ENCODE measurements around the gene TMEM121.
"Not testable (repeated sequence)": the region's sequence is repeated elsewhere in the genome, so short reads cannot be mapped to it uniquely, and the experiment has no call there.

TMEM121 gene

DNA sequence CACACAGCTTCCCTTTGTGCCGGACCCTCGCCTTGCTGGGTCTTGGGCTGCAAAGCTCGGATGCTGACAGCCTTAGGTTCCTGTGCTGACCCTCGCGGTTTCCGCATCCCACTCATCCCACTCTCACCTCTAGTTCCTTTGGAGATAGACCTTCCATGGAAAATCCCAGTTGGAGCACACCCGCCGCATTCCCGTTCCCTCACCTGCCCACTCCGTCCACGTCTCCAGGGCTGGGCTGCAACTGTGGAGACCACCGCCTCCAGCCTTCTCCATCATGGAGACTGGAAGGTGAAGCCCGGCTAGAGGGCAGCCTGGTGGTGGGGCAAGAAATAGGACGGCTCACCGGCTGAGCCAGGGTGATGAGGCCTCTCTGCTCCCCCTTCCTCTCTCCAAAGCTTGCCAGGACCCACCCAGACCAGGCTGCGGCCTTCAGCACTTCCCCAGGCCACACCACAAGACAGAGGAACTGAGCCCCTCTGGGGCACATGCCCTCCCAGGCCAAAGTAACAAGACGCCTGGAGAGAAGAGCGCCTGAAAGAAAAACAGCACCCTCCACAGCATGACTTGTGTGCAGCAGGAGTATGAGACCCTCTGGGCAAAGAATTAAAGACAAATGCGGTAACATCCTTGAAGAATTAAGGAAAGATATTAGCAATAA lies 15.0 kb downstream of the TMEM121 start:
- TF ChIP-seq, protein P1, sequence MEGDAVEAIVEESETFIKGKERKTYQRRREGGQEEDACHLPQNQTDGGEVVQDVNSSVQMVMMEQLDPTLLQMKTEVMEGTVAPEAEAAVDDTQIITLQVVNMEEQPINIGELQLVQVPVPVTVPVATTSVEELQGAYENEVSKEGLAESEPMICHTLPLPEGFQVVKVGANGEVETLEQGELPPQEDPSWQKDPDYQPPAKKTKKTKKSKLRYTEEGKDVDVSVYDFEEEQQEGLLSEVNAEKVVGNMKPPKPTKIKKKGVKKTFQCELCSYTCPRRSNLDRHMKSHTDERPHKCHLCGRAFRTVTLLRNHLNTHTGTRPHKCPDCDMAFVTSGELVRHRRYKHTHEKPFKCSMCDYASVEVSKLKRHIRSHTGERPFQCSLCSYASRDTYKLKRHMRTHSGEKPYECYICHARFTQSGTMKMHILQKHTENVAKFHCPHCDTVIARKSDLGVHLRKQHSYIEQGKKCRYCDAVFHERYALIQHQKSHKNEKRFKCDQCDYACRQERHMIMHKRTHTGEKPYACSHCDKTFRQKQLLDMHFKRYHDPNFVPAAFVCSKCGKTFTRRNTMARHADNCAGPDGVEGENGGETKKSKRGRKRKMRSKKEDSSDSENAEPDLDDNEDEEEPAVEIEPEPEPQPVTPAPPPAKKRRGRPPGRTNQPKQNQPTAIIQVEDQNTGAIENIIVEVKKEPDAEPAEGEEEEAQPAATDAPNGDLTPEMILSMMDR (IDR thresholded peaks at IDR 0.05; ENCODE audit: low read depth, low read length, missing control alignments), result no peak

DNA sequence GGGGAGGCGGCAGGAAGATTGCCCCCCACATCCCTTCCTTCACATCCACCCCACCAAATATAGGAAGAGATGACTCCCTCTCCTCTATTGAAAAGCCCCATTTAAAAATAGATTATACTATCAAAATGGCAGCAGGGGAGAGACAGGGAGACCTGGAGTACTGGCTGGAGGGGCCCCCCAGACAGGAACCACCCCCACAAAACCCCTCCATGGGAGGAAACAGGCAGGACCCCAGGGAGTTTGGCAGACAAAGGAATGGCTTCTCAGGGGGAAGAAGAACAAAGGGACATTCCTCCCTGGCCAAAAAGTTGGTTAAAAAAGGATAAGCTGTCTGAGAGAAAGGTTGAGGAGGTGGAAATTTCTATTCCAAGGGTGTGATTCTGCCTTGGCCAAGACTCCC lies 19.3 kb downstream of the TMEM121 start:
- H3K4me3 ChIP-seq (ENCODE audit: low read depth, low read length); DNase-seq (ENCODE audit: low read depth): not testable (repeated sequence)

More for the DNA sequence above, 15.0 kb downstream of the TMEM121 start:
- H3K4me3 ChIP-seq (ENCODE audit: low read depth, low read length), result no peak overlapping the region
- DNase-seq (ENCODE audit: low read depth), result no peak

DNA sequence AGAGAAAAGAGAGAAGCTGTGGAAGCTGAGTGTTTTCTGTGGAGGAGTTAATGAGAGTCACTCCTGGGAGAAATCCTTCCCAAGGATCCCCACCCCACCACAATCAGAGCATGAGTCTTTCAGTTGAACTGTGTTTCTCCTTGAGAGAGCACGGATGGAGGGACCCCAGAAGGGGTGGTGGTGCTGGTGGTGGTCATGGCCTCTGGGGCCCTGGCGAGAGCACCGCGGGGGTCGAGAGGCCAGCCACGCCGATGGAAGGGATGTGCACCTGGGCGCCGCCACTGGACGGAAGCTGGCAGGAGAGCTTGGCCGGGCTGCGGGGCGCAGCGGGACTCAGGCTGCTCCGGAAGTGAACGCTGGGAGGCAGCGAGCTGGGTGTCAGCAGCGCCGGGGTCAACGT lies 20.0 kb downstream of the TMEM121 start:
- not testable (repeated sequence) for H3K4me3 ChIP-seq (ENCODE audit: low read depth, low read length); DNase-seq (ENCODE audit: low read depth)

DNA sequence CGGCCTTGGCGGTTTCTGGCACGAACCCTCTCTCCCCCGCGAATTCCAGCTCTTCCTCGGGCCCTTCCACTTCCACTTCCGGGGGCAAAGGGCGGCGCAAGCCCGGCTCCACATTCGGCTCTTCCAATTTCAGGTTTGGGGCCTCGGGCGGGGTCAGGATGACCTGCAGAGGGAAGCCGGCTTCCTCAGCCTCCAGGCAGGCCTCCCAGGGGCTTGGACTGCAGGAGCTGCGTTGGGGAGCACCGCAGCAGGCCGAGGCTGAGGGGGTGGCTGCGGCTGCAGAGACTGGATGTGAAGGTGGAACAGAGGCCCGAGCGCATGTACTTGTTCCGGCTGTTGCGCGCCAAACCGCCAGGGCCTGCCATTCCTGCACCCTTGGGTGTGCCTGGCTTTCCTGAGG lies 20.7 kb downstream of the TMEM121 start:
- not testable (repeated sequence) for DNase-seq (ENCODE audit: low read depth); H3K4me3 ChIP-seq (ENCODE audit: low read depth, low read length)

DNA sequence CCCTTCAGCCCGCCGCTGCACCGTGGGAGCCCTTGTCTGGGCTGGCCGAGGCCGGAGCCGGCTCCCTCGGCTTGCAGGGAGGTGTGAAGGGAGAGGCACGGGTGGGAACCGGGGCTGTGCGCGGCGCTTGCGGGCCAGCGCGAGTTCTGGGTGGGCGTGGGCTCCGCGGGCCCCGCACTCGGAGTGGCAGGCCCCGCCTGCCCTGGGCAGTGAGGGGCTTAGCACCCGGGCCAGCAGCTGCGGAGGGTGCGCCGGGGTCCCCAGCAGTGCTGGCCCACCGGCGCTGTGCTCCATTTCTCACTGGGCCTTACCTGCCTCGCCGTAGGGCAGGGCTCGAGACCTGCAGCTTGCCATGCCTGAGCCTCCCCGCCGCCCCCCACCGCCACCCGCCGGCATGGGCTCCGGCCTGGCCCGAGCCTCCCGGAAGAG lies 21.4 kb downstream of the TMEM121 start:
- H3K4me3 ChIP-seq (ENCODE audit: low read depth, low read length), result no peak overlapping the region
- DNase-seq (ENCODE audit: low read depth), result no peak
- TF ChIP-seq, protein P1 (IDR thresholded peaks at IDR 0.05; ENCODE audit: low read depth, low read length, missing control alignments), result no peak

DNA sequence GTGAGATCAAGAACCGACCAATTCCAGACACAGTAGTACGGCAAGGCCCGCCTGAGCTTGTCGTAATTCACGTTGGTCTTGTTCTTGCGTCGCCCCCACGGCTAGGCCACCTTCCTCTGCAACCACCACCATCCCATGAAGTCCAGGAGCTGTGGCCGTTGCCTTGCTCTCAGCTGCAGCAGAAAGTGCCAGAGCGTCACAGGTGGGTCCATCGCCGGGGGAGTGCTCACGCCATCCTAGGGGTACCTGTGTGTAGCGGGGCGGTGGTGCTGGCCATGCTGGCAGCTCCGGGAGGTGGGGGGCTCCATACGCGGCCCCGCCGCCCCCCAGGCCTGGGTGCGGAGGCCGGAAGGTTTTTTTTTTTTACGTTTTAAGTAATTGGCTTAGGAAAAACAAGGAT lies 23.1 kb downstream of the TMEM121 start:
- no peak for DNase-seq (ENCODE audit: low read depth)
- TF ChIP-seq, protein P1 (IDR thresholded peaks at IDR 0.05; ENCODE audit: low read depth, low read length, missing control alignments), result no peak
- no peak overlapping the region for H3K4me3 ChIP-seq (ENCODE audit: low read depth, low read length)

GRCh38 chr14:105554022-105554421 lies 27.6 kb downstream of the TMEM121 start:
- TF ChIP-seq, protein P1 (IDR thresholded peaks at IDR 0.05; ENCODE audit: low read depth, low read length, missing control alignments), result no peak
- H3K4me3 ChIP-seq (ENCODE audit: low read depth, low read length), result no peak overlapping the region
- DNase-seq (ENCODE audit: low read depth), result no peak

DNA sequence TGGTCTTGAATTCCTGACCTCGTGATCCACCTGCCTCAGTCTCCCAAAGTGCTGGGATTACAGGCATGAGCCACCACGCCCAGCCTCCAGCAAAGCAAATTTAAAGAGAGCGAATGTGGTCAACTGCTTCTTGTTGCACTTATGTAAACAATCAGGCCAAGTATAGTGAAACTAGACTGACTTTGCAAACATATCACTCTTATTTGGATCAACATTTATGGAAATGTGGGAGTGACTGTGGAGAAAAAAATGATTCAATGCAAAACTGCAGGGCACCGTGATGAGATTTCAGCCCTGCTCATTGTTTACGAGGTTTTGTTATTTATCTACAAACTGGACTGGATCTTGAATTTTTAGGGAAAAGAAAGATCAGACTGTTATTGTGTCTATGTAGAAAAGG lies 28.1 kb downstream of the TMEM121 start:
- TF ChIP-seq, protein P1 (IDR thresholded peaks at IDR 0.05; ENCODE audit: low read depth, low read length, missing control alignments), result no peak
- DNase-seq (ENCODE audit: low read depth), result no peak
- H3K4me3 ChIP-seq (ENCODE audit: low read depth, low read length), result no peak overlapping the region

DNA sequence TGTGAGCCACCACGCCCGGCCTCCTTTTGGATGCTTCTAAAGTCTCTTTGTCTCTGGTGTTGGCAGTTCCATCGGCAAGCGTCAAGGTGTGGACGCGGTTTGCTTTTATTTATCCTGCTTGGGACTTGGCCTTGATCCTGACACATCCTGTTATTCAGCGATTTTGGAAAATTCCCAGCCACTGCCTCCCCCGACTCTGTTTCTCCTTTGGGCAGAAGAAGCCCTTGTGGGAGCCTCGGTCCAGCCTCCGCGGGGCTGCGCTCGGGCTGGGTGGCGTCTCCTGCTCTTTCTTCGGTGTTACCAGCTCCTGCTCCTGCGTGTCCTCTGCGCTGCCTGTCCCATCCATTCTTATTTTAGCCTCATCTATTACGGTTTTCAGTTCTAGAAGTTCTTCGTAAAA lies 31.3 kb downstream of the TMEM121 start:
- DNase-seq (ENCODE audit: low read depth), result not testable (repeated sequence)

GRCh38 chr14:105558449-105559154 lies 32.2 kb downstream of the TMEM121 start:
- H3K4me3 ChIP-seq (ENCODE audit: low read depth, low read length); DNase-seq (ENCODE audit: low read depth): not testable (repeated sequence)

More for the DNA sequence above, 31.3 kb downstream of the TMEM121 start:
- H3K4me3 ChIP-seq (ENCODE audit: low read depth, low read length), result not testable (repeated sequence)

- not testable (repeated sequence) for DNase-seq (ENCODE audit: low read depth)
- peak overlapping the region; percentile 39 for H3K4me3 ChIP-seq (ENCODE audit: low read depth, low read length)
Observed at GRCh38 chr14:105559384-105560047, 33.1 kb downstream of the TMEM121 start.

DNA sequence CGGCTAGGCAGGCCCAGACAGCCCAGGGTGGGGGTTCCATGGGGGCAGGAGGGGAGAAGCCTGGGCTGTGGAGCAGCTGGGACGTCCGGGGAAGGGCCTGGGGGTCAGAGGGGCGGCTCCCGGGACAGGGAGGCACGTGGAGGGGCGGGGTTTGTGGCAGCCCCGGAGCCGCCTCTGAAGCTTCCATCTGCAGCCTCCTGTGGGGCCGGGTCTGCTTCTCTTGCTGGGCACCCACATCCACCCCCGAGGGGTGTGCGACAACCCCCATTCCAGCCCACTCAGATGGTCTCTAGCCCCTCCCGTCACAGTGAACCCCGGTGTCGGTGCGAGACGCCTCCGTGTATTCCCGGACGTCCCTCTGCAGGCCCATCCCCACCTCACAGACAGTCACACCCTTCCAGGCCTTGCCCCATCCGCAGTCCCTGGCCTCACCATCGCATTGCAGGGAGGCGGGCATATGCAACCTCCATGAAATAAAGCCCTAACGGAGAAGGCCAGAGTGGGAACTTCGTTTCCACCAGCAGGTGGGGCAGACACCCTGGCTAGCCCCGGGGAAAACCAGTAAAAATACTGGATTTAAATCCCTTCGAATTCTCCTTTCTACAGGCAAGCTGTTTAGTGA lies 33.8 kb downstream of the TMEM121 start:
- DNase-seq (ENCODE audit: low read depth), result not testable (repeated sequence)

More for the DNA sequence above, 33.8 kb downstream of the TMEM121 start:
- H3K4me3 ChIP-seq (ENCODE audit: low read depth, low read length), result not testable (repeated sequence)

All from GM12864 (cell line).